HEK293 (cell line): Measurements from ENCODE around the gene CHRNA5.

Experiments used
- GLIS1 ChIP-seq: fragments of 450-650 bp; formaldehyde crosslinking; IDR thresholded peaks from 2 replicates; pipeline ENCODE4 v1.5.1; 2016; ENCODE audit warnings: missing biosample characterization, missing genetic modification characterization
- MZF1 ChIP-seq: fragments of 450-650 bp; formaldehyde crosslinking; IDR thresholded peaks from 2 replicates; pipeline ENCODE4 v1.5.1; 2017; ENCODE audit warnings: missing biosample characterization, missing genetic modification characterization, borderline replicate concordance
- SCRT2 ChIP-seq: fragments of 450-650 bp; formaldehyde crosslinking; IDR thresholded peaks from 2 replicates; pipeline ENCODE4 v1.5.1; 2016; ENCODE audit warnings: missing biosample characterization, missing genetic modification characterization
- SETDB1 ChIP-seq: IDR thresholded peaks from one replicate; pipeline ENCODE4 v1.6.1; 2017; ENCODE audit warnings: mild to moderate bottlenecking, low read length, moderate library complexity, mixed read lengths; ENCODE audit not compliant: insufficient read length
- YY1 ChIP-seq: fragments of 450-650 bp; formaldehyde crosslinking; IDR thresholded peaks from 2 replicates; pipeline ENCODE4 v1.5.1; 2018; ENCODE audit warnings: missing biosample characterization, missing genetic modification characterization
- ZFP41 ChIP-seq: fragments of 450-650 bp; formaldehyde crosslinking; IDR thresholded peaks from 2 replicates; pipeline ENCODE4 v1.5.1; 2016; ENCODE audit warnings: missing biosample characterization, missing genetic modification characterization, borderline replicate concordance
- ZNF132 ChIP-seq: fragments of 450-650 bp; formaldehyde crosslinking; IDR thresholded peaks from 2 replicates; pipeline ENCODE4 v1.5.1; 2017; ENCODE audit warnings: missing biosample characterization, missing genetic modification characterization, borderline replicate concordance
- ZNF561 ChIP-seq: fragments of 450-650 bp; IDR thresholded peaks from 2 replicates; pipeline ENCODE4 v1.5.1; 2018; ENCODE audit warnings: missing biosample characterization, missing genetic modification characterization, borderline replicate concordance
- TF ChIP-seq, protein P1 (sequence below): fragments of 450-650 bp; formaldehyde crosslinking; IDR thresholded peaks from 2 replicates; pipeline ENCODE4 v1.5.1; 2016; ENCODE audit warnings: missing biosample characterization, missing genetic modification characterization
- TF ChIP-seq, protein P2 (sequence below): fragments of 450-650 bp; formaldehyde crosslinking; IDR thresholded peaks from 2 replicates; pipeline ENCODE4 v1.5.1; 2016; ENCODE audit warnings: missing biosample characterization, missing genetic modification characterization, low read depth
- TF ChIP-seq, protein P3 (sequence below): fragments of 450-650 bp; formaldehyde crosslinking; IDR thresholded peaks from 2 replicates; pipeline ENCODE4 v1.5.1; 2016; ENCODE audit warnings: missing biosample characterization, missing genetic modification characterization
- TF ChIP-seq, protein P4 (sequence below): fragments of 450-650 bp; formaldehyde crosslinking; IDR thresholded peaks from 2 replicates; pipeline ENCODE4 v1.5.1; 2017; ENCODE audit warnings: missing biosample characterization, mild to moderate bottlenecking, missing genetic modification characterization, moderate library complexity

DNA sequence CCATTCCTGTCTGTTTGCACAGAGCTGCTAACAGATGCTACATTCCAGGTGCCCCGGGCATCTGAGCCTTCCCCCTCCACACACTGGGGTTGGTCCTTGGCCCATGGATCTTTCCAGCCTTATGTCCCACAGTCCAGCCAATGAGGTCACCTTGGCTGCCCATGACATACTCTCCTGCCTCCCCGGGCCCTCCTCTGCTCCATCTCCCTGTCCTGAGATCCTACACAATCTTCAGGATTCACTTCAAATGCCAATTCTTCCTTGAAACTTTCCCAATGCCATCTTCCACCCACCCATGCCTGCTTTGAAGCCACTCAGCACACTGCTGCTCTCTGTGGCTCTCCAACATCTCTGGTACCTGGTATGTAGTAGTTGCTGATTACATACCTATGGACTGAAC is 51.2 kb downstream of the CHRNA5 start:
- TF ChIP-seq, protein P1, sequence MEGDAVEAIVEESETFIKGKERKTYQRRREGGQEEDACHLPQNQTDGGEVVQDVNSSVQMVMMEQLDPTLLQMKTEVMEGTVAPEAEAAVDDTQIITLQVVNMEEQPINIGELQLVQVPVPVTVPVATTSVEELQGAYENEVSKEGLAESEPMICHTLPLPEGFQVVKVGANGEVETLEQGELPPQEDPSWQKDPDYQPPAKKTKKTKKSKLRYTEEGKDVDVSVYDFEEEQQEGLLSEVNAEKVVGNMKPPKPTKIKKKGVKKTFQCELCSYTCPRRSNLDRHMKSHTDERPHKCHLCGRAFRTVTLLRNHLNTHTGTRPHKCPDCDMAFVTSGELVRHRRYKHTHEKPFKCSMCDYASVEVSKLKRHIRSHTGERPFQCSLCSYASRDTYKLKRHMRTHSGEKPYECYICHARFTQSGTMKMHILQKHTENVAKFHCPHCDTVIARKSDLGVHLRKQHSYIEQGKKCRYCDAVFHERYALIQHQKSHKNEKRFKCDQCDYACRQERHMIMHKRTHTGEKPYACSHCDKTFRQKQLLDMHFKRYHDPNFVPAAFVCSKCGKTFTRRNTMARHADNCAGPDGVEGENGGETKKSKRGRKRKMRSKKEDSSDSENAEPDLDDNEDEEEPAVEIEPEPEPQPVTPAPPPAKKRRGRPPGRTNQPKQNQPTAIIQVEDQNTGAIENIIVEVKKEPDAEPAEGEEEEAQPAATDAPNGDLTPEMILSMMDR (tag by site-specific recombination): no peak
- TF ChIP-seq ZNF561 (tag by site-specific recombination) (no peak), ZNF132 (tag by site-specific recombination) (no peak), SETDB1 (no peak), YY1 (tag by site-specific recombination) (no peak), GLIS1 (tag by site-specific recombination) (no peak), SCRT2 (tag by site-specific recombination) (no peak), ZFP41 (tag by site-specific recombination) (no peak), MZF1 (tag by site-specific recombination) (no peak)
- TF ChIP-seq, protein P2, sequence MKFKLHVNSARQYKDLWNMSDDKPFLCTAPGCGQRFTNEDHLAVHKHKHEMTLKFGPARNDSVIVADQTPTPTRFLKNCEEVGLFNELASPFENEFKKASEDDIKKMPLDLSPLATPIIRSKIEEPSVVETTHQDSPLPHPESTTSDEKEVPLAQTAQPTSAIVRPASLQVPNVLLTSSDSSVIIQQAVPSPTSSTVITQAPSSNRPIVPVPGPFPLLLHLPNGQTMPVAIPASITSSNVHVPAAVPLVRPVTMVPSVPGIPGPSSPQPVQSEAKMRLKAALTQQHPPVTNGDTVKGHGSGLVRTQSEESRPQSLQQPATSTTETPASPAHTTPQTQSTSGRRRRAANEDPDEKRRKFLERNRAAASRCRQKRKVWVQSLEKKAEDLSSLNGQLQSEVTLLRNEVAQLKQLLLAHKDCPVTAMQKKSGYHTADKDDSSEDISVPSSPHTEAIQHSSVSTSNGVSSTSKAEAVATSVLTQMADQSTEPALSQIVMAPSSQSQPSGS (tag by site-specific recombination): no peak
- TF ChIP-seq, protein P3, sequence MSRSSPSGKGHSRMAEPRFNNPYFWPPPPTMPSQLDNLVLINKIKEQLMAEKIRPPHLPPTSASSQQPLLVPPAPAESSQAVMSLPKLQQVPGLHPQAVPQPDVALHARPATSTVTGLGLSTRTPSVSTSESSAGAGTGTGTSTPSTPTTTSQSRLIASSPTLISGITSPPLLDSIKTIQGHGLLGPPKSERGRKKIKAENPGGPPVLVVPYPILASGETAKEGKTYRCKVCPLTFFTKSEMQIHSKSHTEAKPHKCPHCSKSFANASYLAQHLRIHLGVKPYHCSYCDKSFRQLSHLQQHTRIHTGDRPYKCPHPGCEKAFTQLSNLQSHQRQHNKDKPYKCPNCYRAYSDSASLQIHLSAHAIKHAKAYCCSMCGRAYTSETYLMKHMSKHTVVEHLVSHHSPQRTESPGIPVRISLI: no peak
- TF ChIP-seq, protein P4, sequence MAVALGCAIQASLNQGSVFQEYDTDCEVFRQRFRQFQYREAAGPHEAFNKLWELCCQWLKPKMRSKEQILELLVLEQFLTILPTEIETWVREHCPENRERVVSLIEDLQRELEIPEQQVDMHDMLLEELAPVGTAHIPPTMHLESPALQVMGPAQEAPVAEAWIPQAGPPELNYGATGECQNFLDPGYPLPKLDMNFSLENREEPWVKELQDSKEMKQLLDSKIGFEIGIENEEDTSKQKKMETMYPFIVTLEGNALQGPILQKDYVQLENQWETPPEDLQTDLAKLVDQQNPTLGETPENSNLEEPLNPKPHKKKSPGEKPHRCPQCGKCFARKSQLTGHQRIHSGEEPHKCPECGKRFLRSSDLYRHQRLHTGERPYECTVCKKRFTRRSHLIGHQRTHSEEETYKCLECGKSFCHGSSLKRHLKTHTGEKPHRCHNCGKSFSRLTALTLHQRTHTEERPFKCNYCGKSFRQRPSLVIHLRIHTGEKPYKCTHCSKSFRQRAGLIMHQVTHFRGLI (tag by site-specific recombination): no peak
